Loucy (cell line): ENCODE measurements around the gene SNTB2.

ENCODE experiments used
- H2AFZ ChIP-seq: fragments of 200-600 bp; sonication (generic); 2 replicates; pipeline ENCODE4 v1.6.0; 2016; ENCODE audit warnings: antibody characterized with exemption, mild to moderate bottlenecking, low read length, moderate library complexity
- H3F3A ChIP-seq: fragments of 200-600 bp; 2 replicates; pipeline ENCODE4 v1.6.0; 2016; ENCODE audit warnings: antibody characterized with exemption, low read depth, mild to moderate bottlenecking
- H3K27me3 ChIP-seq: fragments of 200-600 bp; sonication (generic); 2 replicates; pipeline ENCODE4 v1.6.1; 2014; ENCODE audit warnings: low read length, mild to moderate bottlenecking; ENCODE audit not compliant: insufficient read depth, poor library complexity, severe bottlenecking
- H3K36me3 ChIP-seq: fragments of 200-600 bp; sonication (generic); 2 replicates; pipeline ENCODE4 v1.6.1; 2016; ENCODE audit warnings: low read length; ENCODE audit not compliant: insufficient read depth
- H3K4me1 ChIP-seq: fragments of 200-600 bp; sonication (generic); 2 replicates; pipeline ENCODE4 v1.5.1; 2014; ENCODE audit warnings: low read length, mild to moderate bottlenecking; ENCODE audit not compliant: insufficient read depth, poor library complexity, severe bottlenecking
- H3K4me2 ChIP-seq: fragments of 200-600 bp; sonication (generic); 2 replicates; pipeline ENCODE4 v1.6.0; 2014; ENCODE audit warnings: antibody characterized with exemption, low read length, low read depth, mild to moderate bottlenecking; ENCODE audit not compliant: poor library complexity, severe bottlenecking
- H3K4me3 ChIP-seq: fragments of 200-600 bp; sonication (generic); 2 replicates; pipeline ENCODE4 v1.5.1; 2014; ENCODE audit warnings: low read length, mild to moderate bottlenecking, mixed read lengths; ENCODE audit not compliant: poor library complexity, severe bottlenecking
- H3K79me2 ChIP-seq: fragments of 200-600 bp; sonication (generic); 2 replicates; pipeline ENCODE4 v1.6.1; 2014; ENCODE audit warnings: low read length; ENCODE audit not compliant: insufficient read depth
- H3K9ac ChIP-seq: fragments of 200-600 bp; sonication (generic); 2 replicates; pipeline ENCODE4 v1.6.0; 2014; ENCODE audit warnings: mild to moderate bottlenecking, low read depth, low read length, moderate library complexity; ENCODE audit not compliant: poor library complexity, severe bottlenecking
- H3K9me2 ChIP-seq: fragments of 200-600 bp; sonication (generic); replicated peaks from 2 replicates; pipeline ENCODE4 v1.6.1; 2016; ENCODE audit warnings: low read depth, low read length, mixed read lengths
- H3K9me3 ChIP-seq: fragments of 200-600 bp; sonication (generic); 2 replicates; pipeline ENCODE4 v1.6.1; 2014; ENCODE audit warnings: mild to moderate bottlenecking, antibody characterized with exemption, low read length, low read depth; ENCODE audit not compliant: insufficient read depth
- H4K20me1 ChIP-seq: fragments of 200-600 bp; sonication (generic); 2 replicates; pipeline ENCODE4 v1.6.0; 2014; ENCODE audit warnings: antibody characterized with exemption, low read length, mild to moderate bottlenecking; ENCODE audit not compliant: insufficient read depth, poor library complexity, severe bottlenecking
- EZH2phosphoT487 ChIP-seq: fragments of 200-600 bp; IDR thresholded peaks from 2 replicates; pipeline ENCODE4 v1.6.1; 2018; ENCODE audit warnings: antibody characterized with exemption, mild to moderate bottlenecking, moderate library complexity, borderline replicate concordance
- TF ChIP-seq, protein P1 (sequence below): fragments of 200-600 bp; sonication (generic); conservative IDR thresholded peaks from 2 replicates; pipeline ENCODE4 v1.5.1; 2014; ENCODE audit warnings: mild to moderate bottlenecking, antibody characterized with exemption, low read length

SNTB2 gene

DNA sequence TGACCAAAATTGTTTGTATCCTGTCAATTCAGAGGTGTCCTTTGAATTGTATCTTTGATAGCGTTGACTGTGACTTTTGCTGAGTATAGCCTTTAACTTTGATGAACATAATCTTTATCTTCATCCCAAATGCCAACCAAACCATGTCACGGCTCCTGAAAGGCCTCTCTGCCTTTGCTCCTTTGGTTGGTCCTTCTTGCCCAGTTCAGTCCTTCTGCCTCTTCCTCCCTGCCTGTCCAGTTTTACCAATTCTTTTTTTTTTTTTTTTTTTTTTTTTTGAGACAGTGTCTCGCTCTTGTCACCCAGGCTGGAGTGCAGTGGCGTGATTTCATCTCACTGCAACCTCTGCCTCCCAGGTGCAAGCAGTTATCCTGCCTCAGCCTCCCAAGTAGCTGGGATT lies 111.3 kb downstream of the SNTB2 start:
- H3K36me3 ChIP-seq, result peaks cover 7% of the 10 kb centered on the region; the same call in 1 of the 2 replicates

DNA sequence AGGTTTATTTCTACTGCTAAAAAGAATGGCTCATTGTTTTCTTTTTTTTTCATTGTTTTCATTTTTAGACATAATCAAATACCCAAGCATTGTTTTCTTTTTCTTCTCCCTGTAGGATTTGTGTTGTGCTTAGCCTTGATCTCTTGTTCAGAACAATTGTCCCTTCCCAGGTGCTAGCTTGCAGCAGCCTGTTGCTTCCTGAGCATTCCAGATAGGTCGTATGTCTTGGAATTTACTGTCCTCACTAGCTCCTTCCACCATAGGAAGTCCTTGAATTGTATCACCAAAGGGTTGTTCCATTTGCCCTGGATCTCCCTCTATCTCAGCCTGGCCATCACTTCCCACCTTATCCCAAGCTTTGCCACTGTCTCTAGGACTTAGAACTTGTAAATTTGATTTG lies 114.2 kb downstream of the SNTB2 start:
- H3K4me1 ChIP-seq, result no peaks in the 10 kb centered on the region
- peaks cover 7% of the 10 kb centered on the region; the same call in 1 of the 2 replicates for H3K36me3 ChIP-seq
- H3K79me2 ChIP-seq, result no peaks in the 10 kb centered on the region
- no peak overlapping the region for H3K4me2 ChIP-seq
- H3K9me2 ChIP-seq, result no peaks in the 10 kb centered on the region
- H4K20me1 ChIP-seq, result no peaks in the 10 kb centered on the region
- H3K9ac ChIP-seq, result no peak overlapping the region
- no peak overlapping the region for H2AFZ ChIP-seq
- no peaks in the 10 kb centered on the region for H3K9me3 ChIP-seq
- H3K4me3 ChIP-seq, result no peak overlapping the region
- TF ChIP-seq EZH2phosphoT487, result no peak
- TF ChIP-seq, protein P1, sequence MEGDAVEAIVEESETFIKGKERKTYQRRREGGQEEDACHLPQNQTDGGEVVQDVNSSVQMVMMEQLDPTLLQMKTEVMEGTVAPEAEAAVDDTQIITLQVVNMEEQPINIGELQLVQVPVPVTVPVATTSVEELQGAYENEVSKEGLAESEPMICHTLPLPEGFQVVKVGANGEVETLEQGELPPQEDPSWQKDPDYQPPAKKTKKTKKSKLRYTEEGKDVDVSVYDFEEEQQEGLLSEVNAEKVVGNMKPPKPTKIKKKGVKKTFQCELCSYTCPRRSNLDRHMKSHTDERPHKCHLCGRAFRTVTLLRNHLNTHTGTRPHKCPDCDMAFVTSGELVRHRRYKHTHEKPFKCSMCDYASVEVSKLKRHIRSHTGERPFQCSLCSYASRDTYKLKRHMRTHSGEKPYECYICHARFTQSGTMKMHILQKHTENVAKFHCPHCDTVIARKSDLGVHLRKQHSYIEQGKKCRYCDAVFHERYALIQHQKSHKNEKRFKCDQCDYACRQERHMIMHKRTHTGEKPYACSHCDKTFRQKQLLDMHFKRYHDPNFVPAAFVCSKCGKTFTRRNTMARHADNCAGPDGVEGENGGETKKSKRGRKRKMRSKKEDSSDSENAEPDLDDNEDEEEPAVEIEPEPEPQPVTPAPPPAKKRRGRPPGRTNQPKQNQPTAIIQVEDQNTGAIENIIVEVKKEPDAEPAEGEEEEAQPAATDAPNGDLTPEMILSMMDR, result no peak
- H3F3A ChIP-seq, result no peaks in the 10 kb centered on the region
- no peaks in the 10 kb centered on the region for H3K27me3 ChIP-seq

More for the DNA sequence above, 111.3 kb downstream of the SNTB2 start:
- Histone ChIP-seq H2AFZ (no peak overlapping the region), H4K20me1 (no peaks in the 10 kb centered on the region), H3K27me3 (no peaks in the 10 kb centered on the region), H3K9ac (no peak overlapping the region), H3F3A (no peaks in the 10 kb centered on the region), H3K4me2 (no peak overlapping the region), H3K9me2 (no peaks in the 10 kb centered on the region), H3K4me1 (no peaks in the 10 kb centered on the region), H3K79me2 (no peaks in the 10 kb centered on the region), H3K9me3 (no peaks in the 10 kb centered on the region), H3K4me3 (no peak overlapping the region)
- TF ChIP-seq, protein P1, result no peak

DNA sequence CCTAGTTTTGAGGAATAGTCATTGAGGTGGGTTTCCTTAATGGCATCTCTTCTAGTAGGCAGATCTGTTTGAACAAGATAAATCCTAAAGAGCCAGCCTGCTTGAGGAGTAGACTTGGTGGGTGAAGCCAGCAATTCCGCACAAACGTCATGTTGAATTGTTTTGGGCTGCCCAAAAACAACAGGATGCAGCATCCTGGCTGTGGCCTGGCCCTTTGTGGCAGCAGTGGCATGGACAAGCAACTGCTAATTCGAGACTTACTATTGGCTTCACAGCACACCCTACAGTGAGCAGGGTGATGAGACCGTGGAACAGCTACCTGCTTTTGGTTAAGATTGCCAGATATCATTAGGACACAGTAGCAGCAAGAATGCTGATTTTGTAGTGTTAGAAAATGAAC lies 114.9 kb downstream of the SNTB2 start:
- no peaks in the 10 kb centered on the region for H3F3A ChIP-seq
- H2AFZ ChIP-seq, result no peak overlapping the region
- no peaks in the 10 kb centered on the region for H3K9me3 ChIP-seq
- no peak overlapping the region for H3K4me3 ChIP-seq
- no peaks in the 10 kb centered on the region for H3K27me3 ChIP-seq
- H4K20me1 ChIP-seq, result no peaks in the 10 kb centered on the region
- TF ChIP-seq, protein P1, result no peak
- no peak for TF ChIP-seq EZH2phosphoT487
- H3K79me2 ChIP-seq, result no peaks in the 10 kb centered on the region
- H3K36me3 ChIP-seq, result peaks cover 7% of the 10 kb centered on the region; the same call in 1 of the 2 replicates
- no peak overlapping the region for H3K4me2 ChIP-seq
- H3K4me1 ChIP-seq, result no peaks in the 10 kb centered on the region
- no peak overlapping the region for H3K9ac ChIP-seq
- H3K9me2 ChIP-seq, result no peaks in the 10 kb centered on the region
